Stimulated activated CD4-positive, alpha-beta T cell treated with anti-CD3 and anti-CD28 coated beads, Interleukin-12 subunit alpha, Interleukin-12 subunit beta, amount 100 ng/mL, for 48 hours (primary cell): ENCODE data around the gene MVB12A.

Source experiments
- DNase-seq, 3 donors: peaks; one replicate each; pipeline ENCODE4 v3.0.0-alpha.2; 2020; ENCODE audit warnings: low read depth in 2 of 3, low spot score in 1 of 3

MVB12A gene

GRCh38 chr19:17441241-17442021, 21.6 kb downstream of the MVB12A start:
- DNase-seq = no peak

DNA sequence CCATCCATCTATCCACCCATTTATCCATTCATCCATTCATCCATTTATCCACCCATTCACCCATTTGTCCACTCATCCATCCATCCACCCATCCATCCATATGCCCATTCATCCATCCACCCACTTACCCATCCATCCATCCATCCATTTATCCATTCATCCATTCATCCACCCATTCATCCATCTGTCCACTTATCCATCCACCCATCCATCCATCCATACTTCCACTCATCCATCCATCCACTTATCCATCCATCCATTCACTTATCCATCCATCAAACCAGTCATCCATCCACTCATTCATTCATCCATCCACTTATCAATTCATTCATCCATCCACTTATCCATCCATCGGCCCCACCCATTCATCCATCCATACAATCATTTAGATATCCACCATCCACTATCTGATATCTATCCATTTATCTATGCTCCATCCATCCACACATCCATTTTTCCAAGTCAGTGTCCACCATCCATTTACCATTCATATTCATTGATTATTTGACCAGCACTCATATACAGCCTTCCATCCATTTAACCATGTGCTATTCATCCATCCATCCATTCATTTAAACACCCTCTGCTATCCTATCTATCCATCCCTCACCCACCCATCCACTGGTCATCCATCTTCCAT, 25.8 kb downstream of the MVB12A start:
- DNase-seq = no peak

DNA sequence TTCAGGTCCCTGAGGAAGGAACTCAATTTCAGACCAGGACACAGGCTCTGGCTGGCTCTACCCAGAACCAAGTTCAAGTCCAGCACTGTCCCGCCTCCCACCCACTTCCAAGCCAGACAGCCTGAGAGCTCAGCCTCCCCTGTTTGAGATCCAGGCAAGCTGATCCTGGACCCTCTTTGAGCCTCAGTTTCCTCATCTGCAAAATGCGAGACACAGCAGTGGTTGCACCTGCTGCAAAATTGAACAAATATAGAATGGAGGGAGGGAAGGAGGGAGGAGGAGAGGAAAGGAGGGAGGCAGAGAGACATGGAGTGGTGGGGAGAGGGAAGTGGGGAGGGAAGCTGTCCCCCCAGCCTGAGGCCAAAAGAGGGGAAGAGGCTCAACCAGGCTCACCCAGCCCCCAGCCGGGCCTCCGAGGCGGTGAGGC, 27.9 kb downstream of the MVB12A start:
- no peak for DNase-seq

GRCh38 chr19:17448131-17448967, 28.5 kb downstream of the MVB12A start, which contains the start of gene TMEM221:
Gene TMEM221, minus strand, starts transcription at chr19:17448668. Its CDS starts 206 bp downstream, at chr19:17448462.
- DNase-seq = peak; percentile 25 to 54 (median 45)

GRCh38 chr19:17450264-17451075, 30.6 kb downstream of the MVB12A start:
- peak in 2 of 3 donors; percentile 40 to 57 for DNase-seq

DNA sequence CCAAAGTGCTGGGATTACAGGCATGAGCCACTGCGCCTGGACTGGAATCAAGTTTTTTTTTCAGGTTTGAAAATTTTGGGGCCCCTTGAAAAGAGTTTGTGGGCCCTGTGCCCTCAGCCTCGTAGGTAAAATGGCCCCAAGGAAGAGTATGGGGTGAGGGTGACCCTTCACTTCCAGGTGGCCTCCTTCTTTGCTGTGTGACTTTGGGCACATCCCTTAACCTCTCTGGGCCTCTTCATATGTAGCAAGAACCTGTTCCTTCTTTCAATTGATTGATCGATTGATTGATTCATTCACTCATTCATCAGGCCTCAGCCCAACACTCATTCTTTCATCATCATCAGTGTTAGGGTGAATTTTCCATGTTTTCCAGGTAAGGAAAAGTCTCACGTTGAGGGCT, 32.0 kb downstream of the MVB12A start:
- no peak for DNase-seq

GRCh38 chr19:17454576-17455071, 34.8 kb downstream of the MVB12A start:
- DNase-seq = no peak

DNA sequence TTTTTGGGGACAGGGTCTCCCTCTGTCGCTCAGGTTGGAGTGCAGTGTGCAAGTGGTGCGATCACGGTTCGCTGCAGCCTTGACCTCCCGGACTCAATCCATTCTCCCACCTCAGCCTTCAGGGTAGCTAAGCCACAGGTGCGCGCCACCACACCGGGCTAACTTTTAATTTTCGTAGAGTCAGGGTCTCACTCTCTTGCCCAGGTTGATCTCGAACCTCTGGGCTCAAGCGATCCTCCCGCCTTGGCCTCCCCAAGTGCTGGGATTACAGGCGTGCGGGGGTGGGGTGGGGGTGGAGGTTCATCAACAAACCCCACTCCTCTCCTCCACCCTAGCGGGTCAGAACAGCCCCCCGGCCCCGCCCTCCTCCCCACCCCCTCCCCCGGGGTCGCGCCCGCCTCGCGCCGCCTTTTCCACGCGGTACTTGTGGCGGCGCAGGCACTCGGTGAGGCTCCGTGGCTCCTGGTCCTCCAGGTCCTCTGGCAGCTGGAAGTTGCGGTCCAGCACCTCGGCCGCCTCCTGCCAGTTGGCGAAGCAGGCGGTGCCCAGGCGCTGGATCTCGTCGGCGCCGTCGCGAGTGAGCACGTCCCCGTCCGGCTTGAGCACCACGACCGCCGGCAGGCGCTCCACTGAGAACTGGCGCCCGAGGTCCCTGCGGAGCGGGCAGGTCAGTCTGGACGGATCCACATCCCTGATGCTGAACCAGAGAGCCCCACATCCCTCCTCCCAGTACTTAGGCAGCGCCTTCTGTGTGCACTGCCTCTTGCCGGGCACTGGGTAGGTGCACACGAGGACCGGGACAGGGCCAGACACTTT, 35.7 kb downstream of the MVB12A start:
- no peak for DNase-seq

GRCh38 chr19:17456127-17456526, 36.3 kb downstream of the MVB12A start:
- DNase-seq = no peak

DNA sequence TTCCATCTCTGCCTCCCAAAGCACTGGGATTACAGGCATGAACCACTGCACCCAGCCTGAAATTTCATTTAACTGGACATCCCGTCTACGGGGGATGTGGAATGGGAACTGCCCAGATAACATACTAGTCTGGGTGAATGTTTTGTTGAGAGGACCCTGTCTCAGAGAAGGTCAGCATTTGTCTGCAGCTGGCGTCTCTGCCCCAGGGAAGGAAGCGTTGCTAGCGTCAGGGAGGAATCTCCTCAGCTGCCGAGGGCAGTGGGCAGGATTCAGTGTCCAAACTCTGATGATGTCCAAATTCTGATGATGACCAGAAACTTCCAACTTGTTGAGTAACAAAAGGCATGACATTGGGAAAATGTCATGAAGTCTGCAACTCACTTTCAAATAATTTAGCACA, 37.8 kb downstream of the MVB12A start:
- no peak for DNase-seq

GRCh38 chr19:17458970-17459369, 39.1 kb downstream of the MVB12A start:
- DNase-seq = no peak

DNA sequence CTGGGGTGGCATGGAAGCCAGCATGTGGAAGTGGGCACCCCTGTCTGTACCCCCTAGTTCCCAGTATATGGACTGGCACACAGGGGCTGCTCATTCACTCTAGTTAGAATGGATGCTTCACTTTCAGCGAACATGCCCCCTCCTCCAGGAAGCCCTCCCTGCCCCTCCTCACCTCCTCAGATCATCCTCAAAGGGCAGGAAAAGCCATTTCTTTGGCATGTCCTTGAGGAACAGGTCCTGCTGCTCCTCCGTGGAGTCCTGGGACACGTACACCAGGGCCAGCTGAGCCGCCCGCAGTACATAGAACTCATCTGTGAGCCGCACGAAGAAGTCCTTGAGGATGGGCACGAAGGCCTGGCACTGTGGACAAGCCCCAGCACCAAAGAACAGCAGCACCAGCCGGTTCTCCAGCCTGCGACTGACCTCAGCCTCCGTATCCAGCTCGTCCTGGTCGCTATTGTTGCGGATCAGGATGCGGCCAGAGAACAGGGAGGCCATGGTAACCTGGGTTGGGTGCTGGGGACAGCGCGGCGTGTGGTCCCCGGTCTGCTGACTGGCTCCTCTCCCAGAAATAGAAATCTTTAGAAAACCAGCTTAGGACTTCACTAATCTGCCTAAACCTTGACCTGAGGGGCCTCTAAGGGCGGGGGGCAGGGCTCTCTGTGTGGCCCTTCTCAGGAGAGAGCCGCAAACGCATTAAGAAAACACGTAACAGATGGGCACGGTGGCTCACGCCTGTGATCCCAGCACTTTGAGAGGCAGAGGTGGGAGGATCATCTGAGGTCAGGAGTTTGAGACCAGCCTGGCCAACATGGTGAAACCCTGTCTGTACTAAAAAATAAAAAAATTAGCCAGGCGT, 40.8 kb downstream of the MVB12A start, which contains the start of gene NXNL1:
TSS of gene NXNL1 (minus strand) at position 555 of the 859 bp plus-strand sequence. CDS start at position 498, 57 bp downstream.
- DNase-seq = no peak

DNA sequence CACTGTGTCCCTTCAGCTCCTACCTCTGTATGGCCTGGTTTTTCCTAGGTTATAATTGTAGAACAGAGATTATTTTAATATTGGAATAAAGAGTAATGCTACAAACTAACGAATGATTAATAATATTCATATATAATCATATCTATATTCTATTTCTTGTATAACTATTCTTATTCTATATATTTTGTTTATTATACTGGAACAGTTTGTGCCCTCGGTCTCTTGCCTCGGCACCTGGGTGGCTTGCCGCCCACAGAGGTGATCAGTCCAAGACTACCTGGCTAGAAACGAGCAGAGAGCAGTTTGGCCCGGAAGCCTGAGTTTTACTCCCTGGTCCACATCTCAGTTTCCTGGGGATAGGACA, 46.6 kb downstream of the MVB12A start:
- DNase-seq = no peak

DNA sequence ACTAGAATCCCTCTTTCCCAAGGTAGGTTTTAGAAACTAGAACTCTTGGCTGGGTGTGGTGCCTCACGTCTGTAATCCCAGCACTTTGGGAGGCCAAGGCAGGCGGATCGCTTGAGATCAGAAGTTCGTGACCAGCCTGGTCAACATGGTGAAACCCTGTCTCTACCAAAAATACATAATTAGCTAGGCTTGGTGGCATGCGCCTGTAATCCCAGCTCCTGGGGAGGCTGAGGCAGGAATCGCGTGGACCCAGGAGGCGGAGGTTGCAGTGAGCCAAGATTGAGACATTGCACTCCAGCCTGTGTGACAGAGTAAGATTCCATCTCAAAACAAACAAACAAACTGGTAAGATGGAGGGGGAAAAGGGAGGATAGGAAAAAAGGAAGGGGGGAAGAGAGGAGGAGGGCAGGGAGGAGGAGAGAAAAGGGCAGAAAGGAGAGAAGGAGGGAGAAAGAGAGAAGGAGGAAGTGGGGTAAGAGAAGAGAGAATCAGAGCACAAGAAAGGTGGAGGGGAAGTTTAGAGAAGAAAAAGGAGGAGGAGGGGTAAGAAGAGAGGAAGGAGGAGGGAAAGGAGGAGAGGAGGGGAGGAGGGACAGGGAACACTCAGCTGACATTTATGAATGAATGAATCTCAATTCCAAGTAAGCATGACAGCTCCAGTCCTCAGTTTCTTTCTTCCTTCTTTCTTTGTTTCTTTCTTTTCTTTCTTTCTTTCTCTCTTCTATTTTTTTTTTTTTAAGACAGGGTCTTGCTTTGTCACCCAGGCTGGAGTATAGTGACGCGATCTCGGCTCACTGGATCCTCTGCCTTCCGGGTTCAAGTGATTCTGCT, 47.8 kb downstream of the MVB12A start:
- no peak for DNase-seq

DNA sequence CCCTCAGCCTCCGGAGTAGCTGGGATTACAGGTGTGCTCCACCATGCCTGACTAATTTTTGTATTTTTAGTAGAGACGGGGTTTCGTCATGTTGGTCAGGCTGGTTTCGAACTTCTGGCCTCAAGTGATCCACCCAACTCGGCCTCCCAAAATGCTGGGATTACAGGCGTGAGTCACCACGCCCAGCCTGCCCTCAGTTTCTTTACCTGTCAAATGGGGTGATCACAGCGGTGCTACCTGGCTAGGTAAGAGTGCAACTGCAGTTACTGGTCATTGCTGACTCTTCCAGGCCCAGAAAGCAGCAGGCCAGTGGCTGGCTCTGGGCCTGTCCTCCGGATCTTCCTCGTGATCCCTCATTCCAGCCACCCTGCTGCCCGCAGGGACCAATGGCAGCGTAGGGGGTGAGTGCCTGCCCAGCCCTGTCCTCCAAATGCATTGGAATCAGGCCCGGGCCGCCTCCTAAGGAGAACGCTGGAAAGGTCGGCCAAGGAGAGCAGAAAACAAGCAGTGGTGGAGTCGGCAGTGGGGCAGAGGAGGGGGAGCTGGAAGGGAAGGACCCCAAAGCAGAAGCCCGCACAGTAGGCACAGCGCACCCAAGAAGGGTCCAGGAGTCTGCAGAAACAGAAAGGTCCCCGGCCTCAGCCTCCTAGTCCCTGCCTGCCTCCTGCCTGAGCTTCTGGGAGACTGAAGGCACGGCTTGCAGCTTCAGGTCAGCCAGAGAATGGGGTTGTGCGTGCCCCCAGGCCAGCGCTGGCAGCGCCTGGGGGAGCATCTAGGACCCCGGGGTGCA, 48.6 kb downstream of the MVB12A start:
- no peak for DNase-seq

- DNase-seq = no peak
Observed at GRCh38 chr19:17469092-17469480, 49.2 kb downstream of the MVB12A start.

DNA sequence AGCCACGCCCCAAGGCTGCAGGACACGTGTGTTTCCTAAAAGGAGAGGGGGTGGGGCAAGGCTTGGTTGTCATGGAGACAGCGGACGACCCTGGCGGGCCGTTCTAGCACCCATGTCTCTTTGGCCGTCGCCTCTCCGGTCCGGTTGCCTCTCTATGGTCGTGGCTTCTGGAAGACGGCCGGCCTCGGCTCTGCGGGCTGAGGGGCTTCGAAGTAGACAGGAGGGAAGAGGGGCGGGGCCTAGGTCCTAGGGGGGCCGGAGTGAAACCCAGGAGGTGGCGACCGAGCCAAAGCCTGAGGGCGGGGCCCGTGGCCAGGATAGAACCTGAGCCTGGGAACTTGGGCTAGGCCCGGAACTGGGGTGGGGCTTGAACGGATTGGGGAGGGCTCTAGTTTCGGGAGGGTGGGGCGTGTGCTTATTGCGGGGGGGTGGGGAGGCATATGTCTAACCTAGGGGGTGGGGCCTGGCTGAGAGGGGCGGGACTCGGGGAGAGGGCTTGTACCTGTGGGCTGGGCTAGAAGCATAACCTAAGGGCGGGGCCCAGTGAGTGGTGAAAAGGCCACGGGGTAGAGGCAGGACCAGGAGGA, 49.7 kb downstream of the MVB12A start:
- peak; percentile 84 to 88 (median 85) for DNase-seq
